ENCODE data around the gene NMNAT2. TPM values are rescaled to one million over a fixed set of nuclear protein-coding genes. Genes with fewer than 3 reads are reported as not detected.

The NMNAT2 gene
- total and polyA plus RNA-seq, 2 donors (not counting 3 experiments of a cell fraction or from before 2014, with no cell fraction given): 0.28 to 0.38 TPM

- H3K4me2 ChIP-seq (ENCODE audit: insufficient read depth, low read length): no peak overlapping the region
- H3K9me1 ChIP-seq (replicated peaks; ENCODE audit: control insufficient read depth, extremely low read depth, insufficient read depth, low read length): no peaks in the 10 kb centered on the region
- no peaks in the 10 kb centered on the region for H4K20me1 ChIP-seq (replicated peaks; ENCODE audit: control insufficient read depth, extremely low read depth, insufficient read depth, low read length)
- no peak overlapping the region for H3K9ac ChIP-seq (replicated peaks; ENCODE audit: extremely low read depth, insufficient read depth, low read length)
- H3K4me3 ChIP-seq (replicated peaks in 1 of 3; ENCODE audit: insufficient read depth in 1 of 3, low read depth in 1 of 3, low read length in 3 of 3): no peak overlapping the region
- DNase-seq (ENCODE audit: low read depth, low spot score): no peak
- H3K9me3 ChIP-seq (replicated peaks; ENCODE audit: control insufficient read depth, insufficient read depth, low read length): no peaks in the 10 kb centered on the region
- FAIRE-seq: no peak
- no peak overlapping the region for H3K27ac ChIP-seq (ENCODE audit: insufficient read depth, low read depth, low read length)
- H3K79me2 ChIP-seq (ENCODE audit: control insufficient read depth, insufficient read depth, low read length): no peaks in the 10 kb centered on the region
- dilution Hi-C loops (cut with MboI; ENCODE audit: extremely low pct_ligation_motif_present, low sequenced_read_pairs) (no loop called here), intact Hi-C loops (cut with micrococcal nuclease) (no loop called here)
- ChIA-PET CTCF (no interaction called here), POLR2A (no interaction called here)
- BruUV-seq (replicated peaks): no TSS peak
- no peaks in the 10 kb centered on the region for H3K4me1 ChIP-seq (ENCODE audit: control insufficient read depth, extremely low read depth, insufficient read depth, low read length)
- no peak overlapping the region for H2AFZ ChIP-seq (ENCODE audit: low read depth, low read length)
- no peaks in the 10 kb centered on the region for H3K36me3 ChIP-seq (ENCODE audit: control insufficient read depth in 2 of 2, extremely low read depth in 1 of 2, insufficient read depth in 2 of 2, low read length in 2 of 2)
- TF ChIP-seq CTCF (IDR thresholded peaks at IDR 0.05; ENCODE audit: extremely low read depth in 1 of 2, insufficient read depth in 1 of 2, low read depth in 1 of 2, low read length in 2 of 2) (no peak), POLR2A (IDR thresholded peaks at IDR 0.05; ENCODE audit: low read depth, low read length) (no peak), JUN (IDR thresholded peaks at IDR 0.05; ENCODE audit: borderline replicate concordance, insufficient read depth, insufficient read length, low read depth) (no peak), MYC (IDR thresholded peaks at IDR 0.05; ENCODE audit: low read depth, low read length) (no peak), EZH2 (IDR thresholded peaks at IDR 0.05; ENCODE audit: borderline replicate concordance, low read depth, low read length, severe bottlenecking) (no peak), FOS (IDR thresholded peaks at IDR 0.05; ENCODE audit: borderline replicate concordance, insufficient read depth, low read length) (no peak), POLR2AphosphoS5 (IDR thresholded peaks at IDR 0.05; ENCODE audit: insufficient read depth, low read depth, low read length) (no peak), MAX (IDR thresholded peaks at IDR 0.05; ENCODE audit: insufficient read depth, insufficient read length) (no peak), GATA2 (IDR thresholded peaks at IDR 0.05; ENCODE audit: insufficient read depth, insufficient read length, low read depth, low read length) (no peak)
- H3K27me3 ChIP-seq (ENCODE audit: control insufficient read depth in 2 of 2, insufficient read depth in 2 of 2, low read length in 2 of 2): peaks cover 14 to 17% of the 10 kb centered on the region in 2 experiments
Measured at GRCh38 chr1:183346276-183346732, 71.9 kb downstream of the NMNAT2 start.
